GM21515 (cell line): ENCODE results near the gene RNF187.

Experiments
- ATAC-seq: cut with Tn5 transposase; IDR thresholded peaks from one replicate; pipeline ENCODE4 v1.9.1; 2021; ENCODE audit not compliant: unreplicated experiment

RNF187 gene

GRCh38 chr1:228487336-228488124 lies at the start of gene RNF187:
Gene RNF187, plus strand, starts transcription at chr1:228487382.
- peak; percentile 60 for ATAC-seq

- ATAC-seq: no peak
Observed at GRCh38 chr1:228437424-228437962, 49.7 kb upstream of the RNF187 start.

- no peak for ATAC-seq
Observed at GRCh38 chr1:228438266-228438665, 48.9 kb upstream of the RNF187 start.

- ATAC-seq: no peak
Observed at GRCh38 chr1:228440761-228441500, 46.3 kb upstream of the RNF187 start.

GRCh38 chr1:228443395-228443794 lies 43.8 kb upstream of the RNF187 start:
- no peak for ATAC-seq

GRCh38 chr1:228445490-228445842 lies 41.7 kb upstream of the RNF187 start:
- ATAC-seq: no peak

GRCh38 chr1:228445843-228446650 lies 41.1 kb upstream of the RNF187 start:
- ATAC-seq: no peak

GRCh38 chr1:228446852-228447251 lies 40.3 kb upstream of the RNF187 start:
- no peak for ATAC-seq

- no peak for ATAC-seq
Observed at GRCh38 chr1:228448372-228448771, 38.8 kb upstream of the RNF187 start.

GRCh38 chr1:228450200-228450599 lies 37.0 kb upstream of the RNF187 start:
- ATAC-seq: no peak

GRCh38 chr1:228452194-228453021 lies 34.8 kb upstream of the RNF187 start:
- ATAC-seq: no peak

- no peak for ATAC-seq
Observed at GRCh38 chr1:228453022-228453560, 34.1 kb upstream of the RNF187 start.

- ATAC-seq: no peak
Observed at GRCh38 chr1:228453614-228454013, 33.6 kb upstream of the RNF187 start.

- no peak for ATAC-seq
Observed at GRCh38 chr1:228454238-228454637, 32.9 kb upstream of the RNF187 start.

GRCh38 chr1:228455715-228456114 lies 31.5 kb upstream of the RNF187 start:
- no peak for ATAC-seq

- ATAC-seq: no peak
Observed at GRCh38 chr1:228456252-228457016, 30.7 kb upstream of the RNF187 start.

- peak; percentile 2 for ATAC-seq
Observed at GRCh38 chr1:228457017-228457395, 30.2 kb upstream of the RNF187 start.

- ATAC-seq: peak; percentile 90
Observed at GRCh38 chr1:228457396-228458176, 29.6 kb upstream of the RNF187 start.
